Heart right ventricle (tissue), 16 donors: Measurements from ENCODE around the gene FBN1. TPM values are rescaled to one million over a fixed set of nuclear protein-coding genes. Genes with fewer than 3 reads are reported as not detected.

Experiments
- ATAC-seq, 8 donors: fragments of 200-7000 bp; cut with Tn5 transposase; one replicate each; pipeline ENCODE4 v1.9.1; 2020; ENCODE audit warnings: mild to moderate bottlenecking in 8 of 8, moderate library complexity in 8 of 8, moderate number of reproducible peaks in 1 of 8
- DNase-seq, 2 donors: peaks; one replicate each; pipeline ENCODE4 v3.0.0-alpha.2; 2020
- H3K27ac ChIP-seq, 10 donors: fragments of 200-600 bp; sonication (generic) in 2 of 10; one replicate each; pipeline versions ENCODE4 v1.5.0 to v1.8.0; 2020 to 2022; ENCODE audit warnings: mild to moderate bottlenecking in 3 of 10
- H3K27me3 ChIP-seq, 7 donors: fragments of 200-600 bp; one replicate each; pipeline ENCODE4 v1.8.0; 2021 to 2022; ENCODE audit warnings: mild to moderate bottlenecking in 2 of 7
- H3K36me3 ChIP-seq, 9 donors: fragments of 200-600 bp; sonication (generic) in 1 of 9; one replicate each; pipeline versions ENCODE4 v1.5.0 to v1.8.0; 2020 to 2022; ENCODE audit warnings: mild to moderate bottlenecking in 2 of 9
- H3K4me1 ChIP-seq, 9 donors: fragments of 200-600 bp; sonication (generic) in 1 of 9; one replicate each; pipeline versions ENCODE4 v1.5.0 to v1.8.0; 2020 to 2022; ENCODE audit warnings: mild to moderate bottlenecking in 4 of 9
- H3K4me3 ChIP-seq, 10 donors: fragments of 200-600 bp; sonication (generic) in 2 of 10; one replicate each; pipeline versions ENCODE4 v1.5.0 to v1.8.0; 2020 to 2022; ENCODE audit warnings: mild to moderate bottlenecking in 7 of 10, moderate library complexity in 2 of 10
- H3K9me3 ChIP-seq, 11 donors: fragments of 200-600 bp in 10 of 11; sonication (generic) in 2 of 11; one replicate each; pipeline versions ENCODE4 v1.5.0 to v1.8.0; 2013 to 2022; ENCODE audit warnings: mild to moderate bottlenecking in 2 of 11, control low read depth in 1 of 11, moderate library complexity in 1 of 11
- CTCF ChIP-seq, 9 donors: fragments of 200-600 bp; sonication (generic) in 2 of 9; IDR thresholded peaks; one replicate each; pipeline versions ENCODE4 v1.5.0 to v1.8.0; 2021 to 2022; ENCODE audit warnings: antibody characterized with exemption in 9 of 9, mild to moderate bottlenecking in 5 of 9, moderate library complexity in 1 of 9
- WGBS, 2 donors: extraction: QIAGEN DNeasy Blood & Tissue Kit; methylation state at CpG; one replicate each; pipeline ENCODE4 v1.1.7; 2013; ENCODE audit warnings: inconsistent platforms in 1 of 2; 5-methylcytosine and 5-hydroxymethylcytosine counted together
- intact Hi-C, 10 donors: fragments of 100-400 bp; cut with DNase I; formaldehyde crosslinking; loops; one replicate each; pipeline versions ENCODE4 v1.11.1 to v1.14.2; 2022
- polyA plus RNA-seq, 2 donors: library from polyadenylated mRNA; stranded (reverse); fragments of 200-250 nt; gene quantifications; one replicate each; pipeline ENCODE4 v1.2.3, GENCODE V29; 2013
- total RNA-seq, 10 donors: library from RNA; stranded (reverse); fragmentation: NEBNext Ultra II Directional in 3 of 10; extraction: Animal tissue kit (Norgen Biotek cat#: 25700) in 3 of 10; gene quantifications; one replicate each; pipeline versions ENCODE4 v1.2.1 to v1.2.4, GENCODE V29; 2021 to 2023
- donor health status: Arrhythmogenic right ventricular cardiomyopathy.
- donor health status: ischemic (EF 13 %, LVEDD 7.1; RV severe dilation, severe dysfunction).
- donor health status: healthy with polysubstance abuse.
- donor health status: DM: no; HTN: yes; CAD: no.
- donor health status: DM: no; HTN: no; CAD: no.
- donor health status: ischemic (EF 25% LVEDD 6.9; RV normal size, moderate dysfunction).
- donor health status: ischemic (EF 25% LVEDD 5.7; RV mildly dilated, moderate dysfunction).
- donor health status: healthy.
- donor health status: DM: yes; HTN: yes; CAD: no.
- donor health status: Ischemic cardiomyopathy.
- donor health status: ischemic (EF 35%, LVEDD 5.7; RV mildly dilated, moderate dysfunction).
- donor health status: nonischemic (EF 11% LVEDD 7.7; RV severe dilation, severe dysfunction).
- donor health status: DM: yes; HTN: yes; CAD: no.
- donor health status: PGD.
- donor health status: ischemic (EF 29% LVEDD 5.4; RV normal size, mild dysfunction).
- donor health status: nonischemic (EF 23%, LVEDD 6.1; RV moderate dilation, normal function).

FBN1 gene
- total and polyA plus RNA-seq, 12 donors, result 7.0 to 116 (median 31.1) TPM

GRCh38 chr15:48528921-48529320, 116.6 kb downstream of the FBN1 start:
- Histone ChIP-seq H3K36me3 (peaks cover 0 to 70% (median 12%) of the 10 kb centered on the region in 9 donors), H3K4me1 (peaks cover 0 to 4% (median 0%) of the 10 kb centered on the region in 9 donors), H3K27ac (no peak overlapping the region), H3K27me3 (no peaks in the 10 kb centered on the region), H3K4me3 (no peak overlapping the region), H3K9me3 (no peaks in the 10 kb centered on the region)
- WGBS, 2 donors, result 91% methylated on average over 4 of the region's 4 CpGs
- ATAC-seq (no peak), DNase-seq (no peak)
- no peak for TF ChIP-seq CTCF (IDR thresholded peaks at IDR 0.05)
- intact Hi-C loops, result no loop called here

- Histone ChIP-seq H3K27ac (no peak overlapping the region), H3K36me3 (peaks cover 0 to 74% (median 6%) of the 10 kb centered on the region in 9 donors), H3K9me3 (no peaks in the 10 kb centered on the region), H3K4me3 (no peak overlapping the region), H3K27me3 (no peaks in the 10 kb centered on the region), H3K4me1 (peaks cover 0 to 3% (median 0%) of the 10 kb centered on the region in 9 donors)
- no peak for TF ChIP-seq CTCF (IDR thresholded peaks at IDR 0.05)
- WGBS, 2 donors, result 74 to 76% methylated on average over 2 of the region's 2 CpGs
- intact Hi-C loops, result no loop called here
- no peak for DNase-seq
- ATAC-seq, result no peak
Measured at GRCh38 chr15:48527517-48527916, 118.0 kb downstream of the FBN1 start.

GRCh38 chr15:48522911-48523310, 122.6 kb downstream of the FBN1 start:
- no peak for DNase-seq
- H3K36me3 ChIP-seq, result peaks cover 0 to 85% (median 7%) of the 10 kb centered on the region in 9 donors
- no peak for ATAC-seq
- intact Hi-C loops, result no loop called here
- 87 to 94% methylated on average over 3 of the region's 3 CpGs for WGBS, 2 donors
- H3K27me3 ChIP-seq, result no peaks in the 10 kb centered on the region
- H3K4me3 ChIP-seq, result no peak overlapping the region
- no peak for TF ChIP-seq CTCF (IDR thresholded peaks at IDR 0.05)
- no peak overlapping the region for H3K27ac ChIP-seq
- peaks cover 0 to 3% (median 0%) of the 10 kb centered on the region in 9 donors for H3K4me1 ChIP-seq
- no peaks in the 10 kb centered on the region for H3K9me3 ChIP-seq

GRCh38 chr15:48522123-48522522, 123.4 kb downstream of the FBN1 start:
- DNase-seq (no peak), ATAC-seq (no peak)
- Histone ChIP-seq H3K36me3 (peaks cover 0 to 86% (median 11%) of the 10 kb centered on the region in 9 donors), H3K4me3 (no peak overlapping the region), H3K4me1 (no peaks in the 10 kb centered on the region), H3K27ac (no peak overlapping the region), H3K9me3 (no peaks in the 10 kb centered on the region), H3K27me3 (no peaks in the 10 kb centered on the region)
- TF ChIP-seq CTCF (IDR thresholded peaks at IDR 0.05), result no peak
- intact Hi-C loops, result no loop called here
